ENCODE measurements around the gene PDZRN3. TPM values are rescaled to one million over a fixed set of nuclear protein-coding genes. Genes with fewer than 3 reads are reported as not detected.

The PDZRN3 gene
- total RNA-seq, 1 experiment from 2014 or later: not detected

GRCh38 chr3:73655197-73655596 lies 30.5 kb upstream of the PDZRN3 start:
- no peak overlapping the region for H2AFZ ChIP-seq
- H3K27me3 ChIP-seq (ENCODE audit: insufficient read depth, low read depth): no peaks in the 10 kb centered on the region
- H3K79me2 ChIP-seq (ENCODE audit: low read depth): no peaks in the 10 kb centered on the region
- CTCF ChIA-PET: no interaction called here
- TF ChIP-seq CTCF (conservative IDR thresholded peaks at IDR 0.05): no peak
- no peak for TF ChIP-seq EZH2 (IDR thresholded peaks at IDR 0.05; ENCODE audit: low read depth)
- no peak overlapping the region for H3K27ac ChIP-seq
- no peak for DNase-seq
- no TSS peak for BruUV-seq (replicated peaks)
- H3K4me3 ChIP-seq: no peak overlapping the region
- H3K4me2 ChIP-seq: no peak overlapping the region
- H4K20me1 ChIP-seq (ENCODE audit: insufficient read depth): no peaks in the 10 kb centered on the region
- intact Hi-C loops (cut with micrococcal nuclease; ENCODE audit: unreplicated experiment): no loop called here
- no peaks in the 10 kb centered on the region for H3K4me1 ChIP-seq (replicated peaks; ENCODE audit: insufficient read depth)
- no peaks in the 10 kb centered on the region for H3K36me3 ChIP-seq (ENCODE audit: low read depth)
- POLR2A ChIA-PET (ENCODE audit: unreplicated experiment): no interaction called here
- H3K9me2 ChIP-seq (ENCODE audit: insufficient read depth): no peaks in the 10 kb centered on the region
- no peaks in the 10 kb centered on the region for H3F3A ChIP-seq (ENCODE audit: insufficient read depth, low read depth)
- no peaks in the 10 kb centered on the region for H3K9me3 ChIP-seq (ENCODE audit: insufficient read depth, low read depth)

GRCh38 chr3:73653877-73654276 lies 29.1 kb upstream of the PDZRN3 start:
- Histone ChIP-seq H3K9me3 (ENCODE audit: insufficient read depth, low read depth) (no peaks in the 10 kb centered on the region), H3K36me3 (ENCODE audit: low read depth) (no peaks in the 10 kb centered on the region), H3K27ac (no peak overlapping the region), H3K27me3 (ENCODE audit: insufficient read depth, low read depth) (no peaks in the 10 kb centered on the region), H4K20me1 (ENCODE audit: insufficient read depth) (no peaks in the 10 kb centered on the region), H3K79me2 (ENCODE audit: low read depth) (no peaks in the 10 kb centered on the region), H3F3A (ENCODE audit: insufficient read depth, low read depth) (no peaks in the 10 kb centered on the region), H3K9me2 (ENCODE audit: insufficient read depth) (no peaks in the 10 kb centered on the region), H3K4me3 (no peak overlapping the region), H3K4me2 (no peak overlapping the region), H3K4me1 (replicated peaks; ENCODE audit: insufficient read depth) (no peaks in the 10 kb centered on the region), H2AFZ (no peak overlapping the region)
- intact Hi-C loops (cut with micrococcal nuclease; ENCODE audit: unreplicated experiment): no loop called here
- TF ChIP-seq EZH2 (IDR thresholded peaks at IDR 0.05; ENCODE audit: low read depth) (no peak), CTCF (conservative IDR thresholded peaks at IDR 0.05) (no peak)
- no peak for DNase-seq
- BruUV-seq (replicated peaks): no TSS peak
- CTCF ChIA-PET: no interaction called here
- POLR2A ChIA-PET (ENCODE audit: unreplicated experiment): no interaction called here

GRCh38 chr3:73653351-73653750 lies 28.6 kb upstream of the PDZRN3 start:
- H3K9me3 ChIP-seq (ENCODE audit: insufficient read depth, low read depth): no peaks in the 10 kb centered on the region
- H3F3A ChIP-seq (ENCODE audit: insufficient read depth, low read depth): no peaks in the 10 kb centered on the region
- no TSS peak for BruUV-seq (replicated peaks)
- H3K36me3 ChIP-seq (ENCODE audit: low read depth): no peaks in the 10 kb centered on the region
- ChIA-PET POLR2A (ENCODE audit: unreplicated experiment) (no interaction called here), CTCF (no interaction called here)
- H3K4me1 ChIP-seq (replicated peaks; ENCODE audit: insufficient read depth): no peaks in the 10 kb centered on the region
- no peaks in the 10 kb centered on the region for H3K27me3 ChIP-seq (ENCODE audit: insufficient read depth, low read depth)
- H2AFZ ChIP-seq: no peak overlapping the region
- DNase-seq: no peak
- no peak overlapping the region for H3K4me2 ChIP-seq
- no peaks in the 10 kb centered on the region for H4K20me1 ChIP-seq (ENCODE audit: insufficient read depth)
- TF ChIP-seq EZH2 (IDR thresholded peaks at IDR 0.05; ENCODE audit: low read depth): no peak
- no peak for TF ChIP-seq CTCF (conservative IDR thresholded peaks at IDR 0.05)
- H3K79me2 ChIP-seq (ENCODE audit: low read depth): no peaks in the 10 kb centered on the region
- no peaks in the 10 kb centered on the region for H3K9me2 ChIP-seq (ENCODE audit: insufficient read depth)
- H3K4me3 ChIP-seq: no peak overlapping the region
- no peak overlapping the region for H3K27ac ChIP-seq
- intact Hi-C loops (cut with micrococcal nuclease; ENCODE audit: unreplicated experiment): no loop called here

All from PC-9 (cell line).